ENCODE measurements around the gene CALHM6. TPM values are rescaled to one million over a fixed set of nuclear protein-coding genes. Genes with fewer than 3 reads are reported as not detected.

The CALHM6 gene
- total RNA-seq (2021), result not detected in 2 replicates
- Bru-seq, nascent RNA, result not detected
- BruChase-seq, experiment 1, labeled RNA remaining after a 2-hour chase, result percentile 29 among the genes with signal in this experiment
- percentile 18 among the genes with signal in this experiment for BruChase-seq, experiment 2, labeled RNA remaining after a 6-hour chase
- long read RNA-seq, result 0 reads

DNA sequence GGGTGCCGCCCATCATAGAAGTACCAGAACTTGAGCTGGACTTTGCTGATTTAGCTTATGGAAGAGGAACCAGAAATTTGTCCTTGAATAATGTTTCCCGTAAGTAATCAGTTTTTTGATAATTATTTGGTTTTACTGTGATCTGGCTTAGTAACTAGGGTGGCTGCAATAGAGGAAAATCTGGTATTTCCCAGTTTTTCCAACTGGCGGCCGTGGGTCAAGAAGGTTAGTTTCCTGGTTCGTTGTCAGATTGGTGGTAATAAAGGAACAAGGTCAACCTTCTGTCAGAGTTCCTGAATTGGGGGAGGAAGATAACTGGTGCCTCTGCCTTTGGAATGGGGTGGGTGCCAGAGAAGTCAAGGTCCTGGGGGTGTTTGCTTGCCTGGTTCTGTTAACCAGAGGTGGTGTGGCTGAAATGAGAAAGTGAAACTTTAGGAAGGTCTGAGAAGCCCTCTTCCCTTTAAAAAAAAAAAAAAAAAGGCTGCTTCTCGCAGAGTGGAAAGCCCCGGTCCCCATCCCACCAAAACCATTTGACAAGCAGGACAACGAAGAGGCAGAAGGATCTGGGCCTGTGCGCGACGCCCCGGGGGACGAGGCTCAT is at the start of gene CALHM6:
TSS of gene CALHM6 (plus strand) at position 45 of the 601 bp plus-strand sequence. CDS start at position 600, 555 bp downstream.
- Histone ChIP-seq H3K36me3 (ENCODE audit: insufficient read depth, low read length, poor library complexity, severe bottlenecking) (no peaks in the 10 kb centered on the region), H3K4me1 (ENCODE audit: insufficient read depth, low read length, poor library complexity, severe bottlenecking) (no peaks in the 10 kb centered on the region), H3K9me3 (ENCODE audit: low read depth, low read length, poor library complexity, severe bottlenecking) (no peaks in the 10 kb centered on the region), H3K27me3 (replicated peaks; ENCODE audit: insufficient read depth, low read depth, low read length, poor library complexity) (peaks cover 15% of the 10 kb centered on the region), H3K4me3 (ENCODE audit: low read depth, low read length, poor library complexity, severe bottlenecking) (no peak within 1 kb of the TSS), H3K27ac (ENCODE audit: low read depth, low read length, poor library complexity, severe bottlenecking) (no peak within 1 kb of the TSS)
- ChIA-PET POLR2A (ENCODE audit: low non-redundant PET) (no interaction called here), CTCF (no interaction called here)
- intact Hi-C loops (cut with micrococcal nuclease; ENCODE audit: unreplicated experiment), result no loop called here
- no peak for TF ChIP-seq CTCF (conservative IDR thresholded peaks at IDR 0.05; ENCODE audit: low read depth, low read length)
- TF ChIP-seq EZH2 (IDR thresholded peaks at IDR 0.05; ENCODE audit: borderline replicate concordance, low read depth, low read length, poor library complexity, severe bottlenecking), result no peak
- no peak for DNase-seq (ENCODE audit: low spot score)
- no TSS peak for BruUV-seq (replicated peaks)

- no peaks in the 10 kb centered on the region for H3K9me3 ChIP-seq (ENCODE audit: low read depth, low read length, poor library complexity, severe bottlenecking)
- ChIA-PET CTCF (no interaction called here), POLR2A (ENCODE audit: low non-redundant PET) (no interaction called here)
- no peak overlapping the region for H3K4me3 ChIP-seq (ENCODE audit: low read depth, low read length, poor library complexity, severe bottlenecking)
- intact Hi-C loops (cut with micrococcal nuclease; ENCODE audit: unreplicated experiment), result no loop called here
- no peak overlapping the region for H3K27ac ChIP-seq (ENCODE audit: low read depth, low read length, poor library complexity, severe bottlenecking)
- no TSS peak for BruUV-seq (replicated peaks)
- TF ChIP-seq EZH2 (IDR thresholded peaks at IDR 0.05; ENCODE audit: borderline replicate concordance, low read depth, low read length, poor library complexity, severe bottlenecking), result no peak
- no peak for TF ChIP-seq CTCF (conservative IDR thresholded peaks at IDR 0.05; ENCODE audit: low read depth, low read length)
- H3K4me1 ChIP-seq (ENCODE audit: insufficient read depth, low read length, poor library complexity, severe bottlenecking), result peaks cover 19% of the 10 kb centered on the region
- H3K27me3 ChIP-seq (replicated peaks; ENCODE audit: insufficient read depth, low read depth, low read length, poor library complexity), result no peaks in the 10 kb centered on the region
- DNase-seq (ENCODE audit: low spot score), result peak; percentile 43
- H3K36me3 ChIP-seq (ENCODE audit: insufficient read depth, low read length, poor library complexity, severe bottlenecking), result no peaks in the 10 kb centered on the region
Observed at GRCh38 chr6:116412270-116412669, 48.9 kb upstream of the CALHM6 start.

GRCh38 chr6:116413357-116413756 is 47.8 kb upstream of the CALHM6 start:
- intact Hi-C loops (cut with micrococcal nuclease; ENCODE audit: unreplicated experiment), result no loop called here
- no peak for TF ChIP-seq CTCF (conservative IDR thresholded peaks at IDR 0.05; ENCODE audit: low read depth, low read length)
- no peak for TF ChIP-seq EZH2 (IDR thresholded peaks at IDR 0.05; ENCODE audit: borderline replicate concordance, low read depth, low read length, poor library complexity, severe bottlenecking)
- no peak overlapping the region for H3K4me3 ChIP-seq (ENCODE audit: low read depth, low read length, poor library complexity, severe bottlenecking)
- no TSS peak for BruUV-seq (replicated peaks)
- no peak for DNase-seq (ENCODE audit: low spot score)
- peaks cover 19% of the 10 kb centered on the region for H3K4me1 ChIP-seq (ENCODE audit: insufficient read depth, low read length, poor library complexity, severe bottlenecking)
- no peak overlapping the region for H3K27ac ChIP-seq (ENCODE audit: low read depth, low read length, poor library complexity, severe bottlenecking)
- ChIA-PET CTCF (no interaction called here), POLR2A (ENCODE audit: low non-redundant PET) (no interaction called here)
- no peaks in the 10 kb centered on the region for H3K9me3 ChIP-seq (ENCODE audit: low read depth, low read length, poor library complexity, severe bottlenecking)
- no peaks in the 10 kb centered on the region for H3K27me3 ChIP-seq (replicated peaks; ENCODE audit: insufficient read depth, low read depth, low read length, poor library complexity)
- H3K36me3 ChIP-seq (ENCODE audit: insufficient read depth, low read length, poor library complexity, severe bottlenecking), result no peaks in the 10 kb centered on the region

All from A673 (cell line).